NB4 (cell line): ENCODE measurements around the gene DSCAM.

Source experiments
- DNase-seq: peaks from one replicate; pipeline ENCODE4 v3.0.0; 2010; ENCODE audit warnings: low read depth
- H3K4me3 ChIP-seq: one replicate; pipeline ENCODE4 v1.5.1; 2011; ENCODE audit warnings: mild to moderate bottlenecking, low read depth, low read length, moderate library complexity
- MYC ChIP-seq: IDR thresholded peaks from 2 replicates; pipeline ENCODE4 v1.6.1; 2011; ENCODE audit warnings: low read depth, low read length
- POLR2A ChIP-seq: IDR thresholded peaks from 2 replicates; pipeline ENCODE4 v1.6.1; 2011; ENCODE audit warnings: mild to moderate bottlenecking; ENCODE audit not compliant: insufficient read length; ENCODE audit errors: extremely low read depth
- TF ChIP-seq, protein P1 (sequence below): IDR thresholded peaks from 2 replicates; pipeline ENCODE4 v1.6.1; 2011; ENCODE audit warnings: low read depth, low read length
- TF ChIP-seq, protein P2 (sequence below): IDR thresholded peaks from one replicate; pipeline ENCODE4 v1.5.1; 2012; ENCODE audit warnings: low read depth, low read length

Gene DSCAM

DNA sequence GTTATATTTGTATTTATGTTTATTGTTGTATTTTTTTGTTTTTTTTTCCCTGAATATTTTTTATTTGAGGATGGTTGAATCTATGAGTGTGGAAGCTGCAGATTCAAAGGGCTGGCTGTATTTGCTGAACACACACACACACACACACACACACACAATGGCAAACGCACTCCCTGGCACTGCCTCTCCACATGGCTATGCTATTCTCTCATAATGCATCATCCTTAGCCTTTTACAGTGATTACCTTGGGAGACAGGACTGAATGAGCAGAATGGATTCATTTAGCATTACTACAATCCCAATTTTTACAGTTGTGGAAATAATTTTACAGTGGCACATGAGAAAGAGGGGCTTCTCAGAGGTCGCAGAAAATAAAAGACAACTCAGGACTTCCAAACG lies 589.6 kb downstream of the DSCAM start:
- DNase-seq = no peak
- TF ChIP-seq, protein P1, sequence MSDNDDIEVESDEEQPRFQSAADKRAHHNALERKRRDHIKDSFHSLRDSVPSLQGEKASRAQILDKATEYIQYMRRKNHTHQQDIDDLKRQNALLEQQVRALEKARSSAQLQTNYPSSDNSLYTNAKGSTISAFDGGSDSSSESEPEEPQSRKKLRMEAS = no peak
- TF ChIP-seq MYC = no peak
- TF ChIP-seq, protein P2, sequence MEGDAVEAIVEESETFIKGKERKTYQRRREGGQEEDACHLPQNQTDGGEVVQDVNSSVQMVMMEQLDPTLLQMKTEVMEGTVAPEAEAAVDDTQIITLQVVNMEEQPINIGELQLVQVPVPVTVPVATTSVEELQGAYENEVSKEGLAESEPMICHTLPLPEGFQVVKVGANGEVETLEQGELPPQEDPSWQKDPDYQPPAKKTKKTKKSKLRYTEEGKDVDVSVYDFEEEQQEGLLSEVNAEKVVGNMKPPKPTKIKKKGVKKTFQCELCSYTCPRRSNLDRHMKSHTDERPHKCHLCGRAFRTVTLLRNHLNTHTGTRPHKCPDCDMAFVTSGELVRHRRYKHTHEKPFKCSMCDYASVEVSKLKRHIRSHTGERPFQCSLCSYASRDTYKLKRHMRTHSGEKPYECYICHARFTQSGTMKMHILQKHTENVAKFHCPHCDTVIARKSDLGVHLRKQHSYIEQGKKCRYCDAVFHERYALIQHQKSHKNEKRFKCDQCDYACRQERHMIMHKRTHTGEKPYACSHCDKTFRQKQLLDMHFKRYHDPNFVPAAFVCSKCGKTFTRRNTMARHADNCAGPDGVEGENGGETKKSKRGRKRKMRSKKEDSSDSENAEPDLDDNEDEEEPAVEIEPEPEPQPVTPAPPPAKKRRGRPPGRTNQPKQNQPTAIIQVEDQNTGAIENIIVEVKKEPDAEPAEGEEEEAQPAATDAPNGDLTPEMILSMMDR = no peak
- no peak for TF ChIP-seq POLR2A
- H3K4me3 ChIP-seq = no peak overlapping the region

DNA sequence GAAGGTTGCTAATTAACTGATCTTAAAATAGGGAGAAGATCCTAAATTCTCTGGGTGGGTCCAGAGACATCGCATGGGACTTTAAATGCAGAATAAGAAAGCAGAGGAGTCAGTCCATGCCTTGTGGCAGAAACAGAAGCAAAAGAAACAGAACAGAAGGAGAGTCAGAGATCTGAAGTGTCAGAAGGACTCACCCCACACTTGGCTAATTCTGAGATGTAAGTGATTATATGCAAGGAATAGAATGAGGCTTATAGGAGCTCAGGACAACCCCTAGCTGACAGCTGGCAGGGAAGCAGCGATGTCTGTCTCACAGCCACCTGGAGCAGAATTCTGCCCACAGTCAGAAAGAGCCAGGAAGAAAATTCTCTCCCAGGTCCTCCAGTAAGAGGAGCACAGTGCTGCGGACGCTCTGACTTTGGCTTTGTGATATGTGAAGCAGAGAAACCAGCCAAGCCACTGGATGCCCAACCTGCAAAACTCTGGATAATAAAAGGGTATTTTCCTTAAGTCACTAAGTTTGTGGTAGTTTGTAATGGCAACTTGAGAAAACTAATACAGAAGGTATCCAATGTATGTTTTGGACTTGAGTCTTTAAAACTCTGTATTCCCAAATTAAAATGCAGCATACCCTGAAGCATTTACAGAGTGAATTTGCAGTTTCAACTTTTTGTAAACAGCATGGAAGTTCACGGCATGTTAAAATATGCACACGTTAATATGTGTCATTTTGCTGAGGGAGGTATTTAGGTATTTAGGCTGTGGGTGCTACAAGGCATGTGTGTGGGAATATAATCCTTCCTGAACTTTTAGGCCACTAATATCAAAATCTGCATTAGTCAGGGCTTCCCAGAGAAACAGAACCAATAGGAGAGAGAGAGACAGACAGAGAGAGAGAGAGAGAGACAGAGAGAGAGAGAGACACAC lies 591.2 kb downstream of the DSCAM start:
- no peak for DNase-seq
- TF ChIP-seq MYC = no peak
- H3K4me3 ChIP-seq = no peak overlapping the region

DNA sequence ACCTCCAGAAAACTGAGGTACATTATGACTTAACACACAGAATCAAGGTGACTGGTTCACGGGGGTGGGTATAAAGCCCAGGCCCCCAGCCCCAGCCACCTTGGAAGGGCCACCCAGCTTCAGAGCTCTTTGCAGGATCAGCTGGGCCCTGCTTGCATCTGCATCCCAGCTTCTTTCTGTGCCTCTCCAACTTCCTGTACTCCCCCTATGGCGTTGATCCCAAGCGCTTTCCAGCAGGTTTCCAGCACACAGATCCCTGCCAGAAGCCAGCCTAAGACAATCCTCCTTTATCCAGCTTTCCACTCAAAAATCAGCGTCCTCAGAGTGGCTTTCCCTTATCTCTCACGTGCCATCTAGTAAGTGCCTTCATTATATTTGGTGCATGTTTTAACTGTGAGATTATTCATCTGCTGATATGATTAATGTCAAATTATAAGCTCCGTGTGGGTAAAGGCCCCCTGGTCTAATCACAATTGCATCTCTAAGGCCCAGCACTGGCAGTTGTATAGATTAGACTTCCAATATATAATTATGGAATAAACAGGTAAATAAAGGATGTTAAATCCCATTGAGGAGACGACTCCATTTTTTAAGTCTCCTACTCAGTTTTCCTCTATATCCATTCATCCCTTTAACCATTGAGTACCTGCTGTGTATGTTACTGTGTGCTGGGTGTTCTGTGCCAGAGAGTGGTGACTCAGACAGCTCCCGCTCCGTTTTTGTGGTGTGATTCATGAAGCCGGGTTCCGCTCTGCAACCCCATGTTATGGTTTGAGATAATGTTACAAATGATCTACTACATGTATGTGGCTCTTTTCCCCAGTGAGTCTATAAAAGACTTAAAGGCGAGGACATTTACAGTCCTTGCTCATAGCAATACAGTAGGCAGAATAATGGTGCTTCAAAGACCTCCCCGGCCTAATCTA lies 592.2 kb downstream of the DSCAM start:
- no peak overlapping the region for H3K4me3 ChIP-seq
- TF ChIP-seq MYC = no peak
- TF ChIP-seq POLR2A = no peak
- TF ChIP-seq, protein P2 = no peak
- TF ChIP-seq, protein P1 = no peak
- no peak for DNase-seq

DNA sequence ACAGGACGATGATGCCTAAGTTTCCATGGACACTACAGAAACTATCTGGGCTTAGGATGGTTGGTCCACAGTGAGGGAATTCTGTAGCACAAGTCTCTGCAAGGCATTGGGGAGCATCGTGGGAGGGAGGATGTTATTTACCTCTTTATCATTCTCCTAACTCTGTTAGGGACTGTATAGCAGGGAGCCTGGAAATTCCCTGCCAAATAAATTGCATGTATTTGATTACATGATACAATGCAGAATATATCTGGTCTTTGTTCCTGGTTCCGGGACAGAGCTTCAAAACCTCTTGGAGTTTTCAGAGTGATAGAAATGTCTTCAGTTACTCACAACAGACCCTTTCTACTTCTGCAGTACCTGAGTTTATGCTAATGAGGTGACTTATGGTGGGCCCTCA lies 593.8 kb downstream of the DSCAM start:
- TF ChIP-seq, protein P2 = no peak
- TF ChIP-seq POLR2A (no peak), MYC (no peak)
- TF ChIP-seq, protein P1 = no peak
- DNase-seq = no peak
- H3K4me3 ChIP-seq = no peak overlapping the region

DNA sequence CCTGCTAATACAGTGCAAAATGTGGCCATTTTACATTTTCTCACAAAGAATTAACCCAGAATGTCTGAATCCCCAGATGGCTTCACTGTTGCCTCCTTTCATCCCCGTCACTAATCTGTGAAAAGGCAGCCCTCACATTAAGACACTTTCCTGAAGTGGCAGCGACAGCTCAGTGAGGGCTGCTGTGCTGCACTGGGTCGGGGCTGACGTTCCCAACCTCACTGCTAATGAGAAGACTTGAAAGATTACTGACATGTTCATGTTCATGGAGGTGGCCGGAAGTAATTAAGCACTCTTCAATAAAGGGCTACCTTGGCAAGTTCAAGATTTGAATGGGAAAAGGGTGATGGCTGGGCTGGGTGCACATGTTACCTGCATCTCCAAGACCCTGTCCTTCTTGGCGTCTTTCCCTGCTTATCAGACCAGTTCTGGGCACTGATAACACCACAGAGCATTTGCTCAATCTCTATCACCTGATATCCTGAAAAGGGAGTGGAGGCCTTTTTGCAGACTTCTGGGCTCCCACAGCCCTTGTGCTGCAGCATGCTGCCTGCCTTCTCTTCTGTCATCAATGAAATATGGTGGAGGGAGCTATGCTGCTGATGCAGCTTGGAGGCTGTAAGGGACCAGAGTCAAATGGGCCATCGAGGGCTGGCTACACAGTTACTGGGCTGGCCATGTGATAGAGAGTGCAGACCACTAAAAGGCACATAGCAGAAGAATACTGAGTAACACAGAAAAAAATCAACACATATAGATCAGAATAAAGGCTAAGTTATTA lies 596.3 kb downstream of the DSCAM start:
- H3K4me3 ChIP-seq = no peak overlapping the region
- no peak for TF ChIP-seq MYC
- TF ChIP-seq, protein P1 = no peak
- no peak for DNase-seq

DNA sequence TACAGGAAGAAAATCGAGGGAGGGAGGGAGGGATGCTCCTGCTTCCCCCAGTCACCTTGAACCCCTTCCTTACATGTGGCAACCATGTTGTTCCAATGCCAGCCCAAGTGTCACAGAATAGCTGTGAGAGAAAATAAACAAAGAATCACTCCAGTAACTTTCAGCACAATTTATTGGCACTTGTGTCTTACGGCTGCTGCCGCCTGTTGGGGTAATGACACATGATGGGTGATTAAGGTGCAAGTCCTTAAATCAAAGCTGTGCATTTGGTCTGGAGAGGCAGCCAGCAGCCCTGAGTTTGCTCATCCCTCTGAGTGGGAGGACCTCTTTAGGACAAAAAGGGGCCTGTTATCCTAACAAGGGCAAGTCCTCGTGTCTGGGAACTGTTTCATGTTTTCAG lies 602.0 kb downstream of the DSCAM start:
- no peak for TF ChIP-seq POLR2A
- no peak for DNase-seq
- H3K4me3 ChIP-seq = no peak overlapping the region
